GM20000 (cell line): ENCODE data around the gene ACTRT1.

Source experiments
- DNase-seq: peaks from one replicate; pipeline ENCODE4 v3.0.0; 2012; ENCODE audit warnings: low spot score
- CTCF ChIP-seq: IDR thresholded peaks from 2 replicates; pipeline ENCODE4 v1.5.1; 2012; ENCODE audit warnings: mild to moderate bottlenecking, control low read depth; ENCODE audit errors: extremely low read depth, missing control alignments

The ACTRT1 gene

GRCh38 chrX:128019218-128019617 is 33.0 kb downstream of the ACTRT1 start:
- no peak for TF ChIP-seq CTCF
- DNase-seq, result no peak

DNA sequence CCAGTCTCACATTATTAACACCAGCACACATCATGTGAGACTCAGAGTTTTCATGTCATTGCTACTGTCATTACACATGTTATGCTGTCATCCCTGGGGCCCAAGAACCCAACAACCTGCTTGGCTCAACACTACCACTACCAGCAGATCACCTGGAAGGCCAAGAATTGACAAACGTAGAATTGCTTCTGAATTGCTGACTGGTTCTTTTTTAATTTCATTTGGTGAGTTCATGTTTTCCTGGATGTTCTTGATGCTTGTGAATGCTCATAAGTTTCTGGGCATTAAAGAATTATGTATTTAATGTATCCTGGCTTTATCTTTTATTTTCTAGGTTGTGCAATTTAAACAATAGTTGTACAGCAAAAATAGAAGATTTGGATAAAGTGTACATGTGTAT is 40.2 kb downstream of the ACTRT1 start:
- DNase-seq, result no peak
- no peak for TF ChIP-seq CTCF

DNA sequence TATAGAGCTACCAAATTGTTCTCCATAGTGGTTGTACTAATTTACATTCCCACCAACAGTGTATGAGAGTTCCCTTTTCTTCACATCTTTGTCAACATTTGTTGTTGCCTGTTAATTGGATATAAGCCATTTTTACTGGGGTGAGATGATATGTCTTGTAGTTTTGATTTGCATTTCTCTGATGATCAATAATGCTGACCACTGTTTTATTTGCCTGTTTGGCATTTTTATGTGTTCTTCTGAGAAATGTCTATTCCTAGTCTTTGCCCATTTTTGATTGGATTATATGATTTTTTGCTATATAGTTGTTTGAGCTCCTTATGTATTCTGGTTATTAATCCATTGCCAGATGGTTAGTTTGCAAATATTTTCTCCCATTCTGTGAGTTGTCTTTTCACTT is 44.3 kb downstream of the ACTRT1 start:
- no peak for DNase-seq
- no peak for TF ChIP-seq CTCF
